HG03175 (cell line): ENCODE measurements around the gene CELF5.
"Not testable (repeated sequence)": the region's sequence is repeated elsewhere in the genome, so short reads cannot be mapped to it uniquely, and the experiment has no call there.

Source experiments
- ATAC-seq: cut with Tn5 transposase; IDR thresholded peaks from one replicate; pipeline ENCODE4 v1.9.1; 2021; ENCODE audit warnings: mild to moderate bottlenecking, moderate library complexity; ENCODE audit not compliant: unreplicated experiment

Gene CELF5

GRCh38 chr19:3189702-3190469 lies 34.6 kb upstream of the CELF5 start:
- no peak for ATAC-seq

DNA sequence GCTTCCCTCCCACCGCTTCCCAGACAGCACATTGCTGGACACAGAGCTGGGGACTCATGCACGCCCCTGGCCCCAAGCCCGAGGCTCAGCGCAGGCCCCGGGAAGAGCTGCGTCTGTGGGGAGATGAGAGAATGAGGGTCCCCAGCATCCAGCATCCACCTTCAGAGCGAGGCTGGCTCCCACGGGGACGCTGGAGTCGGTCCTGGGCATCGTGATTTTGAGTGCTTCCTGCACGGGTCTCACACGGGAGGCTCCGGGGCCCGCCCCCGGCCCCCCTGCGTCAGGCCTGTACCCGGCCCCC lies 34.0 kb upstream of the CELF5 start:
- ATAC-seq = no peak

GRCh38 chr19:3190921-3191805 lies 33.3 kb upstream of the CELF5 start:
- ATAC-seq = no peak

DNA sequence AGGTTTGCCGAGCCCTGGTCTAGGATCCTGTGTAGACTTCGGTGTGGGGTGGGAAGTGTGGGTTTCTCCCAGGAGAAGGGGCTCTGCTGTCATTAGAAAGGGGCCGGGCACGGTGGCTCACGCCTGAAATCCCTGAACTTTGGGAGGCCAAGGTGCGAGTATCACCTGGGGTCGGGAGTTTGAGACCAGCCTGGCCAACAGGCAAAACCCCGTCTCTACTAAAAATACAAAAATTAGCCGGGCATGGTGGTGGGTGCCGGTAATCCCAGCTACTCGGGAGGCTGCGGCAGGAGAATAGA lies 32.7 kb upstream of the CELF5 start:
- ATAC-seq = not testable (repeated sequence)

DNA sequence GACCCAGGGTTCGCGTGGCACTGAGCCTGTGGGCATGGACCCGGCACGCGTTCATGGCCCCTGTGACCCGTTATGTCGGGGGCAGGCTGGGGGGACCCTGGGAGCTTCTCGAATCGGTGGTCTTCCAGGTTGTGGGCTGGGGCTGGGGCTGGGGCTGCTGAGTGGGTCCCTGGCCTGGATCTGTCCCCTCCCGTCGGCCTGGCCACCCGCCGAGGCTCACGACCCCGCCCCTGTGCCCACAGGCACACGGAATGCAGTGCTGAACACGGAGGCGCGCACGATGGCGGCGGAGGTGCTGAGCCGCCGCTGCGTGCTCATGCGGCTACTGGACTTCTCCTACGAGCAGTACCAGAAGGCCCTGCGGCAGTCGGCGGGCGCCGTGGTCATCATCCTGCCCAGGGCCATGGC lies 32.2 kb upstream of the CELF5 start:
- no peak for ATAC-seq

DNA sequence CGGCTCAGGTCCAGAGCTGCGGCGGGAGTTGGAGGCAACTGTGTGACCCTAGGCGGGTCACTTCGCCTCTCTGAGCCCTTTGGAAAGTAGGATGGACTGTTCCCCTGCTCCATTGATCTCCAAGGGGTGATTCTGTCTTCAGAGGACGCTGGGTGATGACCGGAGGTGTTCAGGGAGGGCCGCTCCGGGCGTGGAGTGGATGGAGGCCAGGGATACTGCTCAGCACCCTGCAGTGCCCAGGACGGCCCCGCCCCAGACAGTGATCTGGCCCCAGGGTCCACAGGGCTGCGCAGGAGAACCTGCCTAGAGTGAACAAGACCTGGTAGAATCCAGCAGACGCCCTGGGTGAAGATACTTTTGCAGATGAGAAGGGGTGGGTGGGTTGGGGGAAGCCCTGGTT lies 31.8 kb upstream of the CELF5 start:
- no peak for ATAC-seq

- ATAC-seq = no peak
These were observed 31.0 kb upstream of the CELF5 start for GRCh38 chr19:3193256-3194105.

GRCh38 chr19:3194106-3195087 lies 30.1 kb upstream of the CELF5 start:
- no peak for ATAC-seq

- no peak for ATAC-seq
These were observed 28.2 kb upstream of the CELF5 start for GRCh38 chr19:3196064-3196932.

- ATAC-seq = no peak
These were observed 27.6 kb upstream of the CELF5 start for GRCh38 chr19:3196933-3197205.

DNA sequence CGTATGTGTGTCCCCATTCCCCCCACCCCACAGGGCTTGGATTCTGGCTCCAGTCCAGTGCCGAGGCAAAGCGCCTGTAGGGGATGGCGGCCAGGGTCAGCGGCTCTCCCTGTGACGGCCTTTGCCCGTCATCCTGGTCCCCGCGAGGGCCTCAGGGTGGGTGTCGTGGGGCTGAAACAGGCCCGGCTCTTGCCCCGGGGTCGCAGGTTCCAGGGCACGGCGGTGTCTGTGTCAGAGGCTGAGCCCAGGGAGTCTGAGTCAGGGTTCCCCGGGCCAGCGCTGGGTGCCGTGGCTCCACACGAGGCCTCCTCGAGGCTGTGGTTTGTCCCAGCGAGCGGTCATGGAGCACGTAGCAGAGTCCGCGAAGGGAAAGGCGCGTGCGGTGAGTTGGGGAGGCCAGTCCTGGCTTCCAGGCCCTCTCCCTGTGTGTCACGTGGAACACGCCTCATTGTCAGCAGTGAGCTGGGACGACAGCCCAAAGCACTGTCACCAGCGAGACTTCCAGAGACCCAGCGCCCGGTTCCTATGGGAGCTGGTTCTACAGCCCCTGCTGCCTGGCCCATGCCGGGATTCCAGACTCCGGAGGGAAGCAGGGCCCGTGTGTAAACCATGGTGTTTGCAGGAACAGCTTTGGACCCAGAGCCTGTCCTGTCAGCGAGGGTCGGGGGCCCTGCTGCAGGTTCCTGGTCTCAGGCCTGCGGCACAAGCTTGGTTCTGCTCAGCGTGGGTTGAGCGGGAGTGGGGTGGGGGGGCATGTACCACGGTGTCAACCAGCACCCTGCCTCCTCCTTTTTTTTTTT lies 25.4 kb upstream of the CELF5 start:
- ATAC-seq = no peak

- no peak for ATAC-seq
These were observed 23.3 kb upstream of the CELF5 start for GRCh38 chr19:3201072-3201700.

DNA sequence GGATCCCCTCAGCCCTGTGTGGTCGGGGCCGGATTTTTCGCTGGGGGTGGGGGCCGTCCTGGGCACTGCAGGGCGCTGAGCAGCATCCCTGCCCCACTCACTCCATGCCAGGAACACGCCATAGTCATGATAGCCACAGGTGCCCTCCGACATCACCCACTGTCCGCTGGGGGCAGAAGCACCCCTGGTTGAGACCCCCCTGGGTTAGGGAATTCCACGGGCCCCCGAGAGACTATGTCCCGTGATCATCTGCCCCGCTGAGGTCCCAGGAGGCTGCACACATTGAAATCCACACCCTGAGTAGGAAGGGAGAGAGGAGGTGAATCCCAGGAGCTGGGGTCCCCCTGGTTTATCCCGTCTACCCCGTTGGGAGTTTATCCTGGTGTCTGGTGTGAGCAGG lies 22.6 kb upstream of the CELF5 start:
- ATAC-seq = no peak

DNA sequence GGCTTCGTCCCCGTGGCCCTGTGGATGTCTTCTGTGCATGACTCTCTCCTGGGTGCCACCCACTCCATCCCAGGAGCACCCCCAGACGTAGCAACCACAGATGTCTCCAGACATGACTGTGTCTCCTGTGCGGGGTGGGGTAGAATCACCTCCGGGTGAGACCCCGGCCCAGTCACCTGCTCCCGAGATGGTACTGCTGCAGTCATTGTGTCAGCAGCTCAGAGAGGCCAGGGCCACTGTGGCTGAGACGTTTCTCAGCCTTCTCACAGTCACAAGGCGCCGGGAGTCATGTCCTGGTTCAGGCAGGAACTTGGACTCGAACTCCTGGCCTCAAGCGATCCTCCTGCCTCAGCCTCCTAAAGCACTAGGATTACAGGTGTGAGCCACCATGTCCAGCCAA lies 22.1 kb upstream of the CELF5 start:
- ATAC-seq = no peak

- ATAC-seq = not testable (repeated sequence)
These were observed 21.6 kb upstream of the CELF5 start for GRCh38 chr19:3202895-3203294.

DNA sequence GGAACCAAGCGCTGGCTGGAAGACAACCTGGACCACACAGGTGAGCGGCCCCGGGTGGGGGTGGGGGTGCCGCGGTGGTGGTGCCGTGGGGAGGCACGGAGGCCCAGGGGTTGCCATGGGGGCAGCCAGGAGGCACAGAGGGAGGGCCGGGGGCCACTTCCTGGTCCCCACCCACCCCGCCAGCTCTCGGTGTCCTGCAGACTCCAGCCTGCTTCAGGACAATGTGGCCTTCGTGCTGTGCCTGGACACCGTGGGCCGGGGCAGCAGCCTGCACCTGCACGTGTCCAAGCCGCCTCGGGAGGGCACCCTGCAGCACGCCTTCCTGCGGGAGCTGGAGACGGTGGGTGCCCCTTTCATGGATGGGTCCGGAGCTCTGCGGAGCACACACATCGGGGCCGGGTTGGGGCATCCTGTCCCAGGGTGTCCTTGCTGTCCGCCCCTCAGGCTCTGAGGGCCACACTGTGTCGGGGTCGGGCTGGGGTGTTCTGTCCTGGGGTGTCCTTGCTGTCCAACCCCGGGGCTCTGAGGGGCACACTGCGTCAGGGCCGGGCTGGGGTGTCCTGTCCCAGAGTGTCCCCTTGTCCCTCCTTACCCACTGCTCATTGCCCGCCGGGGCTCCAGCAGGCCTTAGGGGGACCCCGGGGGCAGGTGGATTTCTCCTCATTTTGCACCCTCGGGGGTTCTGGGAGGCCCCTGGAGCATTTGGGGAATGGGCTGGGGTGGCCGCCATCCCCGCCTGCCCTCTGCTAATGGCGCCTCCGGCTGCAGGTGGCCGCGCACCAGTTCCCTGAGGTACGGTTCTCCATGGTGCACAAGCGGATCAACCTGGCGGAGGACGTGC lies 20.4 kb upstream of the CELF5 start:
- ATAC-seq = no peak

DNA sequence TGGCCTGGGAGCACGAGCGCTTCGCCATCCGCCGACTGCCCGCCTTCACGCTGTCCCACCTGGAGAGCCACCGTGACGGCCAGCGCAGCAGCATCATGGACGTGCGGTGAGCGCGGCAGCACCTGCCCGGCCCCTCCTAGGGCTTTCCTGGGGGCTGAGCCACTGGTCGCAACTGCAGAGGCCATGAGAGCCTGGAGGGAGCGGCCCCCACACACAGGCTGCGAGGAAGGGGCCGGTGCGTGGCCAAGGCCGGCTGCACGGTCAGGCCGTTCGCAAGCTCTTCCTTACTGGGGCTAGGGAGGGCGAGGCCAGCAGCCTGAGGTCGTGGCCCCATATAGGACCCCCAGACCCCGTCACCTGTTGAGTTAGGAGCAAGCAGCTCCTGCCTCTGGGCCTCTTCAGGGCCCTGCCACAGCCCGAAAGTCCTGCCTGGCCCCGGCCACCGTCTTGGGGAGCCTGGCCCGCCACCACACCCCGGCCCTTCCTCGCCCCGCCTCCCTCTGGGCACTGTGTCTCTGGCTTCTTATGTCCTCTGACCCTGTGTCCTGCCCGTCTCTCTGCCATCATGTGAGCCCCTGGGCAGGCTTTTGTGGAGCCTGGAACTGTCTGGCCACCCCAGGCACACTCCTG lies 19.7 kb upstream of the CELF5 start:
- no peak for ATAC-seq
